ENCODE measurements around the gene SEMA3A.

DNA sequence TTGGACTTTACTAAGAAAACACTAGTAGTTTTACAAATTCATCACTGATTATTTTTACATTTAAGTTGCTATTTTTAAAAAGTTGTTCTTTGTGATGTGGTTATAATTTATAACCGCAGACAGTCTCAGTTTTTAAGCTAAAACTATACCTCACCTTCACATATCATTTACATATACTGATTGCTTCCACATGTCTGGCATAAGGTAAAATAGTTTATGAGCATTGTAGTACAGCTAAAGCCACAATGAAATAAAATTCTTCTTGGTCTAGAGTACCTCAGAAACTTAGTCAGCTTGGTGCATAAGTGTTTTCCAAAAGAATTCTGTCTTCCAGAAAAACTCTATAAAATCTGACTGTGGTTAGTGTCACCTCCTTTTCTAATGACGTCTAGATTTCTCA, 13.0 kb downstream of the SEMA3A start:
- TF ChIP-seq, protein P1, sequence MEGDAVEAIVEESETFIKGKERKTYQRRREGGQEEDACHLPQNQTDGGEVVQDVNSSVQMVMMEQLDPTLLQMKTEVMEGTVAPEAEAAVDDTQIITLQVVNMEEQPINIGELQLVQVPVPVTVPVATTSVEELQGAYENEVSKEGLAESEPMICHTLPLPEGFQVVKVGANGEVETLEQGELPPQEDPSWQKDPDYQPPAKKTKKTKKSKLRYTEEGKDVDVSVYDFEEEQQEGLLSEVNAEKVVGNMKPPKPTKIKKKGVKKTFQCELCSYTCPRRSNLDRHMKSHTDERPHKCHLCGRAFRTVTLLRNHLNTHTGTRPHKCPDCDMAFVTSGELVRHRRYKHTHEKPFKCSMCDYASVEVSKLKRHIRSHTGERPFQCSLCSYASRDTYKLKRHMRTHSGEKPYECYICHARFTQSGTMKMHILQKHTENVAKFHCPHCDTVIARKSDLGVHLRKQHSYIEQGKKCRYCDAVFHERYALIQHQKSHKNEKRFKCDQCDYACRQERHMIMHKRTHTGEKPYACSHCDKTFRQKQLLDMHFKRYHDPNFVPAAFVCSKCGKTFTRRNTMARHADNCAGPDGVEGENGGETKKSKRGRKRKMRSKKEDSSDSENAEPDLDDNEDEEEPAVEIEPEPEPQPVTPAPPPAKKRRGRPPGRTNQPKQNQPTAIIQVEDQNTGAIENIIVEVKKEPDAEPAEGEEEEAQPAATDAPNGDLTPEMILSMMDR (IDR thresholded peaks at IDR 0.05) = no peak
- no peak for TF ChIP-seq EP300 (IDR thresholded peaks at IDR 0.05)

Measured in ovary (tissue), 3 donors.